ENCODE results near the gene OTOR. TPM values are rescaled to one million over a fixed set of nuclear protein-coding genes. Genes with fewer than 3 reads are reported as not detected.

OTOR gene
- total RNA-seq, 1 donor from 2014 or later, result not detected

GRCh38 chr20:16752082-16752481, 3.9 kb downstream of the OTOR start:
- no peak for DNase-seq (ENCODE audit: low read depth)
- no peak overlapping the region for H3K4me3 ChIP-seq (ENCODE audit: low read depth, low read length)
- no peaks in the 10 kb centered on the region for H3K36me3 ChIP-seq (ENCODE audit: control insufficient read depth, insufficient read depth, low read length)
- no peak for TF ChIP-seq CTCF (IDR thresholded peaks at IDR 0.05; ENCODE audit: insufficient read depth, low read length, poor library complexity, severe bottlenecking)
- no peaks in the 10 kb centered on the region for H3K27me3 ChIP-seq (ENCODE audit: control insufficient read depth, insufficient read depth, low read length)

- no peaks in the 10 kb centered on the region for H3K36me3 ChIP-seq (ENCODE audit: control insufficient read depth, insufficient read depth, low read length)
- TF ChIP-seq CTCF (IDR thresholded peaks at IDR 0.05; ENCODE audit: insufficient read depth, low read length, poor library complexity, severe bottlenecking), result no peak
- H3K27me3 ChIP-seq (ENCODE audit: control insufficient read depth, insufficient read depth, low read length), result no peaks in the 10 kb centered on the region
- no peak for DNase-seq (ENCODE audit: low read depth)
- H3K4me3 ChIP-seq (ENCODE audit: low read depth, low read length), result no peak overlapping the region
Measured at GRCh38 chr20:16752901-16753300, 4.7 kb downstream of the OTOR start.

- no peak for TF ChIP-seq CTCF (IDR thresholded peaks at IDR 0.05; ENCODE audit: insufficient read depth, low read length, poor library complexity, severe bottlenecking)
- Histone ChIP-seq H3K4me3 (ENCODE audit: low read depth, low read length) (no peak overlapping the region), H3K27me3 (ENCODE audit: control insufficient read depth, insufficient read depth, low read length) (no peaks in the 10 kb centered on the region), H3K36me3 (ENCODE audit: control insufficient read depth, insufficient read depth, low read length) (no peaks in the 10 kb centered on the region)
- DNase-seq (ENCODE audit: low read depth), result no peak
Measured at GRCh38 chr20:16758454-16759180, 10.5 kb downstream of the OTOR start.

GRCh38 chr20:16759181-16759563, 11.0 kb downstream of the OTOR start:
- no peak for TF ChIP-seq CTCF (IDR thresholded peaks at IDR 0.05; ENCODE audit: insufficient read depth, low read length, poor library complexity, severe bottlenecking)
- Histone ChIP-seq H3K27me3 (ENCODE audit: control insufficient read depth, insufficient read depth, low read length) (no peaks in the 10 kb centered on the region), H3K4me3 (ENCODE audit: low read depth, low read length) (no peak overlapping the region), H3K36me3 (ENCODE audit: control insufficient read depth, insufficient read depth, low read length) (no peaks in the 10 kb centered on the region)
- DNase-seq (ENCODE audit: low read depth), result no peak

- no peak for TF ChIP-seq CTCF (IDR thresholded peaks at IDR 0.05; ENCODE audit: insufficient read depth, low read length, poor library complexity, severe bottlenecking)
- no peak overlapping the region for H3K4me3 ChIP-seq (ENCODE audit: low read depth, low read length)
- H3K27me3 ChIP-seq (ENCODE audit: control insufficient read depth, insufficient read depth, low read length), result peaks cover 2% of the 10 kb centered on the region
- DNase-seq (ENCODE audit: low read depth), result no peak
- H3K36me3 ChIP-seq (ENCODE audit: control insufficient read depth, insufficient read depth, low read length), result no peaks in the 10 kb centered on the region
Measured at GRCh38 chr20:16760431-16761304, 12.5 kb downstream of the OTOR start.

Data from kidney epithelial cell (primary cell).